Lung microvascular endothelial cell (primary cell): ENCODE results near the gene GPC6. TPM values are rescaled to one million over a fixed set of nuclear protein-coding genes. Genes with fewer than 3 reads are reported as not detected.

Source experiments
- DNase-seq, 2 donors: peaks; one replicate each; pipeline versions ENCODE4 v3.0.0 to v3.0.0-alpha.2; 2010; ENCODE audit warnings: low read depth in 2 of 2
- total RNA-seq: library from RNA; depleted of rRNA; stranded (reverse); fragments of >200 nt; gene quantifications from 2 replicates; pipeline ENCODE4 v1.2.1, GENCODE V29; 2014

Gene GPC6
- total RNA-seq, 1 donor from 2014 or later, result under 0.01 TPM

- no peak for DNase-seq
Measured at GRCh38 chr13:94236132-94236531, 1009.5 kb downstream of the GPC6 start.

GRCh38 chr13:94236872-94237271 is 1010.3 kb downstream of the GPC6 start:
- DNase-seq, result peak in 1 of 2 donors; percentile 58

GRCh38 chr13:94239135-94239534 is 1012.5 kb downstream of the GPC6 start:
- peak; percentile 65 to 82 for DNase-seq

GRCh38 chr13:94242554-94242953 is 1015.9 kb downstream of the GPC6 start:
- no peak for DNase-seq

- DNase-seq, result no peak
Measured at GRCh38 chr13:94243551-94243950, 1016.9 kb downstream of the GPC6 start.

- DNase-seq, result no peak
Measured at GRCh38 chr13:94246495-94246894, 1019.9 kb downstream of the GPC6 start.

DNA sequence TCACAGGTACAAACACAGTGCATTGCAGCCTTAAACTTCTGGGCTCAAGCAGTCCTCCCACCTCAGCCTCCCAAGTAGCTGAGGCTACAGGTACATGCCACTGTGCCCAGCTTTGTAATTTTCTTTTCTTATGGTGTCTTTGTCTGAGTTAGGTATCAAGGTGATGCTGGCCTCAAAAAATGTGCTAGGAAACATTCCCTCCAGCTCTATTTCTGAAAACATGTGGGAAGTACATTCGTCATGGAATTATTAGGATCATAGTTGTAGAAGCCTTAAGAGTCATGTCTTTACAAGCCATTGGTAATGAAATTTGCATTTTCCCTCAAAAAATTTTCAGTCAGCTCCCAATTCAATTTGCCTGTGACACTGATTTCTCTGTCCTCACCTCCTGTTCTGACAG is 1021.3 kb downstream of the GPC6 start:
- DNase-seq, result no peak

DNA sequence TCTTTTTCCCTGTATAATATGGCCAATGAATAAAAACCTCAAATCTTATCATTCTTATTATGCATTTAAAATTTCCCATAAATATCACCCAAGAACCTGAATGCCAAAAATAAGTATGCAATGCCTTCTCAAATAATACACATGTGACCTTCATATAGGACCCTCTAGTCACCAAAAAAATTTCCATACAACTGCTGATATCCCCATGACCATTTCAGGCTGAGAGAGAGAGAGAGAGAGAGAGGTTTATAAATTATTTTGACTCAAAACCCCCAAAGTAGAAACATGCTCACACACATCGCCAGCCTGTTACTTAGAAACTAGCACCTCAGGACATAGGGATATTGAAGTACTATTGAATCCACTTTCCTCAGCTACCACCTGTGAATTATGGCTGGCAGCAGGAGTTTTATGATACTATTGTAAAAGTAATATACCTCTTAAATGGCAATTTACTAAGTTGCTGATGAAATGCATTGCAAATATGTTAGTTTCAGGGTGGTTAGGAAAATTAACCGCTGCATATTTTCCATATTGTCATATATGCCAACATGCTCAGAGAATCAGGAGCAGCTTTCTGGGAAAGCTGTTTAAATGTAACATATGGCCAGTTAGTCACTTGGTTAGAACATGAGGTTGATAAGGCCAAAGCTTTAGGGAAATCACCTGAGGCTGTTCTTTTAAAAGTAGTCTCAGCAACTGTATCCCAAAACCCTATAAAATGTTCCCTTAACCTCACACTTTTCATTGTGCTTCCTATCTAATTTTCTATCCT is 1022.0 kb downstream of the GPC6 start:
- DNase-seq, result no peak

GRCh38 chr13:94249512-94249911 is 1022.9 kb downstream of the GPC6 start:
- no peak for DNase-seq

GRCh38 chr13:94251831-94252608 is 1025.4 kb downstream of the GPC6 start:
- no peak for DNase-seq

GRCh38 chr13:94254737-94255136 is 1028.1 kb downstream of the GPC6 start:
- DNase-seq, result no peak

DNA sequence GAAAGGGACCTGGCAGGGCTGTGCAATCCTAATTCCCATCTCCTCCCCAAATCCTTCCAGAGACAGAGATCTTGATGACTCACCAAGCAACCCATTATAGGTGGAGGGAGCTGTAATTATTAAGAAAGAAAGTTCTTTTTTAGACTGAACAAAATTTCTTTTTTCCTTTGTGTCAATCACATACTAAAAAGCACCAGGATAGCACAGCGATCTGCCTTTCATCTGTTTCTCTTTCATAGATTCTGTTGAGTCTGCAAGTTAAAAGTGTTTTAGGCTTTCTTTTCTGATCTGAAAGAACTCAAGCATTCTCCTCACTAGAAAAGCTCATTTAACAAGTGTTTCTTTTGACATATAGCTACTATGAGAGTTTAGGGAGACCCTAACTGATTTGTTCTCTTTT is 1030.1 kb downstream of the GPC6 start:
- DNase-seq, result no peak

GRCh38 chr13:94259984-94260383 is 1033.4 kb downstream of the GPC6 start:
- no peak for DNase-seq

DNA sequence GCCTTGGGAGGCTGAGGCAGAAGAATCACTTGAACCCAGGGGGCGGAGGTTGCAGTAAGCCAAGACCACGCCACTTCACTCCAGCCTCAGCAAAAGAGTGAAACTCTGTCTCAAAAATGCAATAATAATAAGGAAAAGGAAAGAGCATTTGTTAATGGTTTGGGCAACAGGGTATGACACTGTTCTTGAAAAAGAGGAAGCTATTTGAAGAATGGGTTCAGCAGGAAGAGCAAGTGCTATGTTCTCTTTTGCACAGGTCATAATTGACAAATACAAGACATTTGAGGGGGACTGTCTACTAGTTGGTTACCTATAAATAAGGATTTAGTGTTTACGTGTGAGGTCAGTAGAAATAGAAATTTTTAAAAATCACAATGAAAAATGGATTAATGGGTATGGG is 1034.6 kb downstream of the GPC6 start:
- DNase-seq, result no peak

DNA sequence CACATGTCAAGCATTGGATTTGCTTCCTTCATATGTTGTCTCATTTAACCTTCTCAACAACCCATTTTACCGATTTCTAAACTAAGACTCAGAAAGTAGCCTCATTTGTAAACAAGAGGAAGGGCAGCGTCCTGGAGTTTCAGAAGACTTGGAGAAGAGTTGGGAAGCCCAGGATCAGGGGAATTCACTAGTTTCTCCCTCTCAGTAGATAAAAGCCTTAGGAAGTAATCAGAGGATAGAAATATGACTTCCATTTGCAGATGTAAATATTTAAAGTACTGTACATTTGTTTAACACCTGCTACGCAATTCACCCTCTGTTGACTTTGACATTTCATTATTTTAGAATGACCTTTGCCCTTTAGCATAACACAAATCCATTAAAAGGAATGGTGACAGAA is 1036.4 kb downstream of the GPC6 start:
- DNase-seq, result no peak

GRCh38 chr13:94267581-94268366 is 1041.2 kb downstream of the GPC6 start:
- DNase-seq, result no peak

- DNase-seq, result peak in 1 of 2 donors; percentile 1
Measured at GRCh38 chr13:94268661-94269060, 1042.1 kb downstream of the GPC6 start.

- no peak for DNase-seq
Measured at GRCh38 chr13:94269557-94269956, 1043.0 kb downstream of the GPC6 start.

GRCh38 chr13:94270556-94270955 is 1043.9 kb downstream of the GPC6 start:
- peak in 1 of 2 donors; percentile 1 for DNase-seq

DNA sequence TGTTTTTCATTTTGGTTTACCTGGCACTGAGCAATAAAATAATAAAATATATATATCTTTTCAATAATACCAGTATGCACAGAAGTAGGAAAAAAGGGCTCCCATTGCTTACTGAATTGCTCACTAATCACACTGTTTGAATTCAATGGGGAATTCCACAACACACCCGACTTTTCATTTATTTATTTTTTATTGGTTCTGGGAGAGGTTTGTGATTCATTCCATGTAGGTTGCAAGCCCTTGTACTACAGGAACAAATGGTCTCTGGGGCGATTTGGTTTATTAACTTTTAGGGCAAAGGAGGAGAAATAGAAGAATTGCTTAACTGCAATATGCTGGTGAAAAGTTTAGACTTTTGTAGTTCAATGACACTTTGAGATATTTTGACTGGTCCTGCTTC is 1045.4 kb downstream of the GPC6 start:
- DNase-seq, result no peak

GRCh38 chr13:94280349-94280748 is 1053.7 kb downstream of the GPC6 start:
- no peak for DNase-seq

- no peak for DNase-seq
Measured at GRCh38 chr13:94280845-94281244, 1054.2 kb downstream of the GPC6 start.
